ENCODE results near the gene OR52I1.

OR52I1 gene

DNA sequence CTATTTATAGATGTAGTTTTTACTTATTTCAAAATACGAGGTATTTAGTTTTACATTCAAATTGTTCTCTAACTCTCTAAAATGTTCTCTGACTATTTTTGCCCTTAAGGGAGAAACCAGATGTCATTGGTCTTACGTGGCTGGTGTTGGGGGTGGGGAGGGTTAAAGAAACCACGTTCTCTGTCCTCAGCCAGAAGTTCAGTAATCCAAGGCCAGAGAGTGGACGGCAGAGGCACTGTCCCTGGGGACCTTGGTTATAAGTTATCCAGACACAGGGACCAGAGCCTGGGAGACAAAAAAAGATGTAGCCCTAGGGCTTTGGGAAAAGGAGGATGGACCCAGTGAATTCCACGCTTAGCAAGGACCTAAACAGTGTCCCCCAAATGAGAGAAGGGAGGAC, 49.2 kb downstream of the OR52I1 start:
- Histone ChIP-seq H3F3A (ENCODE audit: insufficient read depth) (no peaks in the 10 kb centered on the region), H3K9ac (ENCODE audit: low read length) (no peak overlapping the region), H4K20me1 (ENCODE audit: low read depth, low read length) (no peaks in the 10 kb centered on the region), H3K4me3 (ENCODE audit: insufficient read depth, low read length, poor library complexity, severe bottlenecking) (no peak overlapping the region), H3K9me3 (ENCODE audit: insufficient read depth, low read length) (no peaks in the 10 kb centered on the region), H3K27me3 (ENCODE audit: low read length) (no peaks in the 10 kb centered on the region), H2AFZ (ENCODE audit: low read depth, low read length, severe bottlenecking) (no peak overlapping the region), H3K9me2 (replicated peaks; ENCODE audit: insufficient read depth, low read length) (no peaks in the 10 kb centered on the region), H3K79me2 (ENCODE audit: insufficient read depth, low read length) (no peaks in the 10 kb centered on the region), H3K27ac (ENCODE audit: low read depth, low read length) (no peak overlapping the region), H3K36me3 (ENCODE audit: low read length) (no peaks in the 10 kb centered on the region), H3K4me2 (ENCODE audit: low read depth, low read length, poor library complexity, severe bottlenecking) (no peak overlapping the region)
- TF ChIP-seq EZH2phosphoT487 (conservative IDR thresholded peaks at IDR 0.05; ENCODE audit: low read length): no peak
- TF ChIP-seq, protein P1, sequence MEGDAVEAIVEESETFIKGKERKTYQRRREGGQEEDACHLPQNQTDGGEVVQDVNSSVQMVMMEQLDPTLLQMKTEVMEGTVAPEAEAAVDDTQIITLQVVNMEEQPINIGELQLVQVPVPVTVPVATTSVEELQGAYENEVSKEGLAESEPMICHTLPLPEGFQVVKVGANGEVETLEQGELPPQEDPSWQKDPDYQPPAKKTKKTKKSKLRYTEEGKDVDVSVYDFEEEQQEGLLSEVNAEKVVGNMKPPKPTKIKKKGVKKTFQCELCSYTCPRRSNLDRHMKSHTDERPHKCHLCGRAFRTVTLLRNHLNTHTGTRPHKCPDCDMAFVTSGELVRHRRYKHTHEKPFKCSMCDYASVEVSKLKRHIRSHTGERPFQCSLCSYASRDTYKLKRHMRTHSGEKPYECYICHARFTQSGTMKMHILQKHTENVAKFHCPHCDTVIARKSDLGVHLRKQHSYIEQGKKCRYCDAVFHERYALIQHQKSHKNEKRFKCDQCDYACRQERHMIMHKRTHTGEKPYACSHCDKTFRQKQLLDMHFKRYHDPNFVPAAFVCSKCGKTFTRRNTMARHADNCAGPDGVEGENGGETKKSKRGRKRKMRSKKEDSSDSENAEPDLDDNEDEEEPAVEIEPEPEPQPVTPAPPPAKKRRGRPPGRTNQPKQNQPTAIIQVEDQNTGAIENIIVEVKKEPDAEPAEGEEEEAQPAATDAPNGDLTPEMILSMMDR (IDR thresholded peaks at IDR 0.05; ENCODE audit: insufficient read depth, low read length, poor library complexity, severe bottlenecking): no peak

DNA sequence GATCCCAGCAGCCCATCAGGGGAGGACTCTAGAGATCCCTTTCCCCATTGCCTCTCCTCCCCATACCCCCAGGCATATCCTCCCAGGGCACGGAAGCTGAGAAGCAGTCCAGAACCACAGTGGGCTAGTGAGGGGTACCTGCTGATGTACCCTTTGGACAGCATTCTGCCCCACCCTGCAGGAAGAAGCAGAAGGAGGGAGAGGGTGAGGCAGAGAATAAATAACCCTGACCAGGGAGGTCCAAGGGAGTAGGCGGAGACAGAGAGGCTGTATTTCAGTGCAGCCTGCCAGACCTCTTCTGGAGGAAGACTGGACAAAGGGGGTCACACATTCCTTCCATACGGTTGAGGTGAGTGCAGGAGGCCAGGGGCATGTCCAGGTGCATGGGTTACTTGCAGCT, 49.8 kb downstream of the OR52I1 start, which contains the start of gene OR51E1:
Gene OR51E1, plus strand, starts transcription at position 301 of the 400 bp plus-strand sequence. CDS start 8,545 bp downstream, outside the sequence.
- H3K4me2 ChIP-seq (ENCODE audit: low read depth, low read length, poor library complexity, severe bottlenecking): no peak within 1 kb of the TSS
- H3K9me3 ChIP-seq (ENCODE audit: insufficient read depth, low read length): no peaks in the 10 kb centered on the region
- H3K79me2 ChIP-seq (ENCODE audit: insufficient read depth, low read length): no peaks in the 10 kb centered on the region
- H4K20me1 ChIP-seq (ENCODE audit: low read depth, low read length): no peaks in the 10 kb centered on the region
- H3K27me3 ChIP-seq (ENCODE audit: low read length): no peaks in the 10 kb centered on the region
- H3K27ac ChIP-seq (ENCODE audit: low read depth, low read length): no peak within 1 kb of the TSS
- no peak within 1 kb of the TSS for H3K9ac ChIP-seq (ENCODE audit: low read length)
- no peaks in the 10 kb centered on the region for H3F3A ChIP-seq (ENCODE audit: insufficient read depth)
- no peak within 1 kb of the TSS for H3K4me3 ChIP-seq (ENCODE audit: insufficient read depth, low read length, poor library complexity, severe bottlenecking)
- H3K36me3 ChIP-seq (ENCODE audit: low read length): no peaks in the 10 kb centered on the region
- H3K9me2 ChIP-seq (replicated peaks; ENCODE audit: insufficient read depth, low read length): no peaks in the 10 kb centered on the region
- no peak within 1 kb of the TSS for H2AFZ ChIP-seq (ENCODE audit: low read depth, low read length, severe bottlenecking)
- TF ChIP-seq, protein P1 (IDR thresholded peaks at IDR 0.05; ENCODE audit: insufficient read depth, low read length, poor library complexity, severe bottlenecking): no peak
- TF ChIP-seq EZH2phosphoT487 (conservative IDR thresholded peaks at IDR 0.05; ENCODE audit: low read length): no peak

- Histone ChIP-seq H4K20me1 (ENCODE audit: low read depth, low read length) (no peaks in the 10 kb centered on the region), H2AFZ (ENCODE audit: low read depth, low read length, severe bottlenecking) (no peak overlapping the region), H3K4me2 (ENCODE audit: low read depth, low read length, poor library complexity, severe bottlenecking) (no peak overlapping the region), H3K4me3 (ENCODE audit: insufficient read depth, low read length, poor library complexity, severe bottlenecking) (no peak overlapping the region), H3K9ac (ENCODE audit: low read length) (no peak overlapping the region), H3K27ac (ENCODE audit: low read depth, low read length) (no peak overlapping the region), H3K79me2 (ENCODE audit: insufficient read depth, low read length) (no peaks in the 10 kb centered on the region), H3K9me2 (replicated peaks; ENCODE audit: insufficient read depth, low read length) (no peaks in the 10 kb centered on the region), H3K27me3 (ENCODE audit: low read length) (no peaks in the 10 kb centered on the region), H3K36me3 (ENCODE audit: low read length) (no peaks in the 10 kb centered on the region), H3F3A (ENCODE audit: insufficient read depth) (no peaks in the 10 kb centered on the region), H3K9me3 (ENCODE audit: insufficient read depth, low read length) (no peaks in the 10 kb centered on the region)
- TF ChIP-seq, protein P1 (IDR thresholded peaks at IDR 0.05; ENCODE audit: insufficient read depth, low read length, poor library complexity, severe bottlenecking): no peak
- no peak for TF ChIP-seq EZH2phosphoT487 (conservative IDR thresholded peaks at IDR 0.05; ENCODE audit: low read length)
These were observed 50.4 kb downstream of the OR52I1 start for GRCh38 chr11:4644233-4644632.
